ENCODE results near the gene LPP.
A peak's percentile ranks its signal among the peaks of the same experiment; 100 is the strongest.

Gene LPP

DNA sequence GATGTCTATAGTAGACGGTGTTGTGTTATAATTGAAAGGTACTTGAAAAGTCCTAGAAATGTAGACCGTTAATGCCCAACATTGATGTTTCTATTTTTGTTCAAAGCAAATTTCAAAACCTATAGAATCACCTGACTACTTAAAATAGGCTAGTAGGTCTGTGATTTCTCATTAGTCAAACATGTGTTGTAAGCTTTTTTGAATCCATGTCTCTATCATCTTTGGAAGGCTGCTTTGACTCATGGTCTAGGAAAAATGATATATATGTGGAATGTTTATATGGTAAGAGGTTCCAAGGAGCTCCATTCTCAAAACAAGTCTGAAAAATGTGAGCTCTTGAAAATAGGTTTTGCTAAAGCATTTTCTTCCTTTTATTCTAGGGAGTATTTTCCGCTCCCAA, 375.3 kb downstream of the LPP start:
- no peak for DNase-seq

DNA sequence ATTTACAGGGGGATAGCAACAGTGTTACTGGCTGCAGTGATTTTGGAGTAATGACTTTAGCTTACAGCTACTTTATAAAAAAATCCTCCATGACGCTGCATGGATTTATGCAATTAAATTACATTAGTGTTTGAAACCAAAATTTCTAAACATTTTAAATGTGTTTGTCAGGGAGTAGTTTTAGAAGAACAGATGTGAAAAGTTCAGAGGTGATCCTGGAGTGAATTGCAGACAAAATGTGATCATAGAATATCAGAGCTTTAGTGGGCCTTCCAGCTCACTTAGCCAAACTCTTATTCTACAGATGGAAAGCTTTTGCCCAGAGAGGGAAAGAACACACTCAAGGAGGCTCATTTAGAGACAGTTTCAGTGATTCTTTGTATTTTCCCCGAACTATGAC, 376.3 kb downstream of the LPP start:
- DNase-seq = no peak

DNA sequence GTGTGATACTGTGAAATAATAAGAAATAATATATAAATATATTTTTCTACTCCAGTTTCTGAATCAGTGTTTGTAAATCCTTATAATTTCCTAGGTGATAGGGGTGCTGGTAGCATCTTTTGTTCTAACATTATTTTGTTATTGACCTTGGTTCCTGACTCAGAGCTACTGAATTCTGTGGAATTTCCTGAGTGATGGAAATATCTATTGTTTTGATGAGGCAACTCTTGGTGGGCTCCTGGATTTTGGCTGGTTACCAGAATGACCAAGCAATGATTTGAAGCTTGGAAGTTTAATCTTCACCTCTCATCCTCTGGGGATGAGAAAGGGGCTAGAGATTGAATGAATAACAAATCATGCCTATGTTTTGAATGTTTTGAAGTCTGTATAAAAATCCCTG, 377.3 kb downstream of the LPP start:
- DNase-seq = no peak

DNA sequence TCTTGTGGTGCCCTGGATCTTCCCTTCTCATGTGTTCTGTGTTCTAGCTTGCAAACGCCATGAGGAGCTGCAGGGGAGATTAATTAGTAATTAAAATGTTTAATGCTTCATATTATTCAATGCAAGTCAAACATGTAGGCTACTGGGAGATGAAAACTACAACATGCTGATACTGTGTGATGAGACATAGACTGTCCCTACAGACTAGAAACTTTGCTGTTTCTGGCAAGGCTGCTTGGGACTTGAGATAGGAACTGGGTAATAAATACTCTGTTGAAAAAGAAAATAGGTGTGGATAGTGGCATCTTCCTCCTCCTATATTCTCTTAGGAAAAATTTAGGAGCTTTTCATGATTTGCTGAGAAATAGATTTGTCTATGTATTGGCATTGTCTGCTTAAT, 379.2 kb downstream of the LPP start:
- DNase-seq = no peak

DNA sequence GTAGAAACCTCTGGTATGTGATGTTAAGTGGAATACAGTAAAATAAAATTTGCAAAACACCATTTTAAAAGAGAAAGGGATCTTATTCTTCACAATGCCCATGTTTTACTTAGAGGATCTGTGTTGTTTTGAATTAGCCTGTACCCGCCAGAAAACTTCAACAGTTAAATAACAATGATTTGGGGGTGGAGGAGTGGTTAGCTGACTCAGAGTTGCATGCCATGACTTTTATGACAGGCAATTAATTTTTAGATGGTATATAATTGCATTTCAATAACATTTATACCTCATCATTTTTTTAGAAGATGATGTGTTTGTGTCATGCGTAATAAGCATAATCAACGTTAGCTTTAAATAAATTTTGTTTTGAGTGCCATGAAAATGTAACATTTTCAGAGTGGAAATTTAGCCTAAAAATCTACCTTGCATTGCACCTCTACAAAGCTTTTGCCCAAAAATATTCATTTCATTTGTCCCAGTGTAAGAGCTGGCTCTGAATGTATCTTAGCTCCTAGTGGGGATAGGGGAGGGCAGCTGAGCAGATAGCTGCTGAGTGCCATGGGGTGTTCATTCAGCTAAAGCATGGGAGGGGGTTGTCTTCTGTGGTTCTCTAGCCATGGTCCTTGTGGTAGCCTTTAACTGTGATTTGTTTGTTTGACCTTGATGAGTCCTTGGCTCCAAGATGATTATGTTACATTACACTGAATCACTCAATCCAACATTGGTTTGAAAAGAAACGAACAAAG, 379.8 kb downstream of the LPP start:
- DNase-seq = no peak

GRCh38 chr3:188534633-188535032, 380.7 kb downstream of the LPP start:
- DNase-seq = no peak

GRCh38 chr3:188537606-188538005, 383.6 kb downstream of the LPP start:
- DNase-seq = no peak

DNA sequence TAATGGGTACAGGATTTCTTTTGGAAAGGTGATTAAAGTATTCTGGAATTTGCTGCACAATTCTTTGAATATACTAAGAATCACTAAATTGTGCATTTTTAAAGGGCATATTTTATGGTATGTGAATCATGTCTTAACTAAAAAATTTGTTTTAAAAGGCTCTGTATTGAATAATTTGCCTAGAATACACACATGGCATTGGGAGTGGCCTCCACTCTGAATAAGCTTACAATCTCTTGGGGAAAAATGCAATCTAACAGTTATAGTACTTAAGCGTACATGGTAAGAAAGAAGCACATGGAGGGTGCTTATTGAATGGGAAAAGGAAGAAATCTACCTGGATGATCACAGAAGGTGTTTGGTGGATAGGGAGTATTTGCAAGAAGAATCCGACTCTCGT, 385.1 kb downstream of the LPP start:
- no peak for DNase-seq

DNA sequence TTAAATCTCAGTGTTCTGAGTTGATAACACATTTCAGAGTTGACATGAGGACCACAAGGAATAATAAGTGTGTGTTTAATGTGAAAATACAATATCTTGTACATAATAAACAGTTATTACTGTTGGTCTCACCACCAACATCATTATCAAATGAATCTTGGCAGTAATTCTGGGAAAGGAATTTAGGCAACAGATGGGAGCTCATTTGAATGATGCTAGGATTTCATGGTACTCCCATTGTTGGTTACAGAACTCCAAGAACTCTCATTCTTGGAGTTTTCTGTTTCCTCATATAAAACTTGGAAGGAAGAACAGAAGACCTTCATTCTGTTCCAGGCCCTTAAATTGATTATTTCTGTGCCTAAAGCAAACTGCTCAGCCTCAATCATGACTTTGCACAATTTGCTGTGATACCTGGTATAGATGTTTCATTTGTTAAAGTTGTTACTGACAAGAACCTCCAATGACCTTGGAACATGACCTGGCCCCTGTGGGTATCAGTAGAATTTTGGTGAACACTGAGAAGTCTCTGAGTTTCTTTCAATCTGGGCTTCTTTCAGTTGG, 385.8 kb downstream of the LPP start:
- DNase-seq = no peak

GRCh38 chr3:188542196-188542595, 388.2 kb downstream of the LPP start:
- peak; percentile 61 for DNase-seq

- no peak for DNase-seq
Measured at GRCh38 chr3:188544012-188544411, 390.1 kb downstream of the LPP start.

DNA sequence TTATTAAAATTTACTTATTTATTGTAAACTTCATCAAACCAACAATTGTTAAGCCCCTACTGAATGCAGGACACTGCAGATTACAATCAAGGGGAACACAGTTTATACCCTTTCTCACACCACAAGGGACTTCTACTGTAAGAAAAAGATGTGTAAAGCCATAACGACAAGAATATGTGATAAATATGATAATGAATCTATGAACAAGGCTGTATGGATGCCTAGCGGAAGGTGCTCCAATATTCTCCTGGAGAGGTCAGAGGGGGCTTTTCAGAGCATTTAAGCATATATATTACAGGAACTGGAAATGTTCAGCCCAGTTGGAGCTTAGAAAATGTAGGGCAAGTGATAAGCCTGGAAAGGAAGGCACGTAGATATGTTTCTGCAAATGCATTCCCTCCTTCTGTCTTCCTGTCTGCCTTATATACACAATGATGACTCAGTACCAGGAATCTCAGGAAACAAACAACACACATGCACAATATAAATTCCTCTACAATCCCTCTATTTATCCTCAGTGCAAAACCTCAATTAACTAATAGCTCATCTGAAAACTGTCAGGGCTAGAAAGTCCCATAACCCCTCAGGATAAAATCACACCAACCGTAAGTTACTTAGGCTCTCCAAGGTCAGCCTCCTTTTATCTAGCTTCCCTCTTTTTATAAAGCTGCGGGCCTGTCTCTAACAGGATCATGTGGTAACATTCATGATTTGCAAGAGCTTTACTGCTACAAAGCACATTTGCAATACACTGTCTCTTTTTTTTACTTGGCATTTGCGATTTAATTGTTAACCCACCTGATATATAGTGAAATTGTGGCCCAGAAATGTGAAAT, 393.1 kb downstream of the LPP start:
- no peak for DNase-seq

- no peak for DNase-seq
Measured at GRCh38 chr3:188553569-188553968, 399.6 kb downstream of the LPP start.

- no peak for DNase-seq
Measured at GRCh38 chr3:188554404-188554803, 400.4 kb downstream of the LPP start.

- DNase-seq = no peak
Measured at GRCh38 chr3:188557235-188557634, 403.3 kb downstream of the LPP start.

DNA sequence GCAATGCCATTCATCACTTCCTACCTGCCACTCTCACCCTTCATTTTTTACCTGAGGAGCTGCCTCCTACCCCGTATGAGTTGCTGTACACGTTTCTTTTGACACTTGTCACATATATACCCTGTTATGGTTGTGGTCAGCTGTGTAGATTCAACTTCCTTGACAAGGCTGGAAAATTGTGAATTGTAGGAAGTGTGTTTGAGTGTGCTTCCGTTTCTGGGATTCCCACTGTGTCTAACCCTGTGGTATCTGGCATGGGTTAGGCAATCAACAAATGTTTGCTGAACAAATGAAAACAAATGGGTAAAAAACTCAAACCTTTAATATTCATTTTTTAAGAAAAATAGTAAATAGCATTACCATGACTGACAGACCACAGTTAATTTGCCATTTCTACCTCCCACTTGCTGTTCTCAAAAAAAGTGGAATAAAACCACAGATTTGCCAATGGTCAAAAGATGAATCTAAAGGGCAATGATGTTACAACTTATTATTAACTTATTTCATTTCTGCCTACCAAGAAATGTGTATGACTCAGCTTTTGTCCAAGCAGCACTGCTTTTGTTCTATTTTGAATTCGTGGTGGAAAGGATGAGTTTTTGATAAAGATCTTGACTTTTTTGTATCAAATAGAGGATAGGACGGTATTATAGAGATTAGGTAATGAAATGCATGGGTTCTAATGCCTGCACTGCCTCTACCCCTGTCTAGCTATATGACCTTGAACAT, 404.6 kb downstream of the LPP start:
- no peak for DNase-seq

- DNase-seq = no peak
Measured at GRCh38 chr3:188559072-188559429, 405.1 kb downstream of the LPP start.

GRCh38 chr3:188559856-188560255, 405.9 kb downstream of the LPP start:
- no peak for DNase-seq

GRCh38 chr3:188562144-188562543, 408.2 kb downstream of the LPP start:
- no peak for DNase-seq

- no peak for DNase-seq
Measured at GRCh38 chr3:188567478-188568195, 413.7 kb downstream of the LPP start.

- DNase-seq = no peak
Measured at GRCh38 chr3:188568736-188569135, 414.8 kb downstream of the LPP start.

DNA sequence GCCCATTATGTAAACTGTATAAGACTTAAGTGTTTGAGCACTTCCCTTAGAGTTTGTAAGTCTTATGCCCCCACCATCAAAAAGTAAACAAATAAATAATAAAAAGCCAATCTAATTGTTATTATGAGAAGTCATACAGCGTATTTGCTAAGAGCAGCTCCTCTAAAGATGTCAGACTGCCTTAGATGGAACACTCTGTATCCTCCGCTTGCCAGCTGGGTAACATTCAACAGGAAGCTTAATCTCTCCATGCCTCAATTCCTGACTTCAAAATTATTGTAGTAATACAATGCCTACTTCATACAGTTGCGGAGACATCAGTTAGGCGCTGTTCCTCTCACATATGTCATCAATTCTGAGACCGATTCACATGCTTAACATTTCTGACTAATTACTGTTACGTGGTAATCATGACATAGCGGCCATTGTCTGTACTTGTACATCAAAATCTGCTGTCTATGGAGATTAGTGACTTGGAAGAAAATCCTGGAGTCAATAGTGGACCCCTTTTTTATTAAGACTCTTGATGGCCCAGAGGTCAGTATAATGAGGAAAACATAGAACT, 417.7 kb downstream of the LPP start:
- peak; percentile 8 for DNase-seq
